RWPE2 (cell line): ENCODE results near the gene IGFN1.

Source experiments
- ATAC-seq: fragments of 200-7000 bp; cut with Tn5 transposase; 3 replicates; pipeline ENCODE4 v1.9.1; 2021; ENCODE audit warnings: low read depth
- DNase-seq: peaks from one replicate; pipeline ENCODE4 v3.0.0-alpha.2; 2020; ENCODE audit warnings: low spot score
- H3K27ac ChIP-seq: fragments of 450-650 bp; 2 replicates; pipeline ENCODE4 v1.5.1; 2017; ENCODE audit warnings: mild to moderate bottlenecking; ENCODE audit not compliant: poor library complexity, severe bottlenecking
- H3K27me3 ChIP-seq: fragments of 250-450 bp; sonication (Bioruptor Pico); 2 replicates; pipeline ENCODE4 v1.5.1; 2021; ENCODE audit warnings: mild to moderate bottlenecking, moderate library complexity; ENCODE audit not compliant: insufficient read depth, poor library complexity, severe bottlenecking
- H3K36me3 ChIP-seq: fragments of 250-450 bp; sonication (Bioruptor Pico); 2 replicates; pipeline ENCODE4 v1.5.1; 2020; ENCODE audit warnings: low read depth, mild to moderate bottlenecking, moderate library complexity
- H3K4me1 ChIP-seq: fragments of 250-450 bp; sonication (Bioruptor Pico); 2 replicates; pipeline ENCODE4 v1.5.1; 2021; ENCODE audit warnings: mild to moderate bottlenecking, moderate library complexity; ENCODE audit not compliant: insufficient read depth, poor library complexity, severe bottlenecking
- H3K4me3 ChIP-seq: fragments of 250-450 bp; sonication (Bioruptor Pico); 2 replicates; pipeline ENCODE4 v1.5.1; 2021; ENCODE audit warnings: mild to moderate bottlenecking, moderate library complexity; ENCODE audit not compliant: severe bottlenecking
- H3K9me3 ChIP-seq: fragments of 250-450 bp; sonication (Bioruptor Pico); 2 replicates; pipeline ENCODE4 v1.5.1; 2021; ENCODE audit warnings: mild to moderate bottlenecking, moderate library complexity; ENCODE audit not compliant: severe bottlenecking
- TF ChIP-seq, protein P1 (sequence below): fragments of 450-650 bp; IDR thresholded peaks from one replicate; pipeline ENCODE4 v1.5.1; 2017; ENCODE audit warnings: mild to moderate bottlenecking, moderate library complexity; ENCODE audit not compliant: poor library complexity, severe bottlenecking

The IGFN1 gene

GRCh38 chr1:201153474-201154388, 36.9 kb upstream of the IGFN1 start:
- DNase-seq = no peak
- peak overlapping the region; percentile 24 for H3K27ac ChIP-seq
- TF ChIP-seq, protein P1, sequence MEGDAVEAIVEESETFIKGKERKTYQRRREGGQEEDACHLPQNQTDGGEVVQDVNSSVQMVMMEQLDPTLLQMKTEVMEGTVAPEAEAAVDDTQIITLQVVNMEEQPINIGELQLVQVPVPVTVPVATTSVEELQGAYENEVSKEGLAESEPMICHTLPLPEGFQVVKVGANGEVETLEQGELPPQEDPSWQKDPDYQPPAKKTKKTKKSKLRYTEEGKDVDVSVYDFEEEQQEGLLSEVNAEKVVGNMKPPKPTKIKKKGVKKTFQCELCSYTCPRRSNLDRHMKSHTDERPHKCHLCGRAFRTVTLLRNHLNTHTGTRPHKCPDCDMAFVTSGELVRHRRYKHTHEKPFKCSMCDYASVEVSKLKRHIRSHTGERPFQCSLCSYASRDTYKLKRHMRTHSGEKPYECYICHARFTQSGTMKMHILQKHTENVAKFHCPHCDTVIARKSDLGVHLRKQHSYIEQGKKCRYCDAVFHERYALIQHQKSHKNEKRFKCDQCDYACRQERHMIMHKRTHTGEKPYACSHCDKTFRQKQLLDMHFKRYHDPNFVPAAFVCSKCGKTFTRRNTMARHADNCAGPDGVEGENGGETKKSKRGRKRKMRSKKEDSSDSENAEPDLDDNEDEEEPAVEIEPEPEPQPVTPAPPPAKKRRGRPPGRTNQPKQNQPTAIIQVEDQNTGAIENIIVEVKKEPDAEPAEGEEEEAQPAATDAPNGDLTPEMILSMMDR = no peak

DNA sequence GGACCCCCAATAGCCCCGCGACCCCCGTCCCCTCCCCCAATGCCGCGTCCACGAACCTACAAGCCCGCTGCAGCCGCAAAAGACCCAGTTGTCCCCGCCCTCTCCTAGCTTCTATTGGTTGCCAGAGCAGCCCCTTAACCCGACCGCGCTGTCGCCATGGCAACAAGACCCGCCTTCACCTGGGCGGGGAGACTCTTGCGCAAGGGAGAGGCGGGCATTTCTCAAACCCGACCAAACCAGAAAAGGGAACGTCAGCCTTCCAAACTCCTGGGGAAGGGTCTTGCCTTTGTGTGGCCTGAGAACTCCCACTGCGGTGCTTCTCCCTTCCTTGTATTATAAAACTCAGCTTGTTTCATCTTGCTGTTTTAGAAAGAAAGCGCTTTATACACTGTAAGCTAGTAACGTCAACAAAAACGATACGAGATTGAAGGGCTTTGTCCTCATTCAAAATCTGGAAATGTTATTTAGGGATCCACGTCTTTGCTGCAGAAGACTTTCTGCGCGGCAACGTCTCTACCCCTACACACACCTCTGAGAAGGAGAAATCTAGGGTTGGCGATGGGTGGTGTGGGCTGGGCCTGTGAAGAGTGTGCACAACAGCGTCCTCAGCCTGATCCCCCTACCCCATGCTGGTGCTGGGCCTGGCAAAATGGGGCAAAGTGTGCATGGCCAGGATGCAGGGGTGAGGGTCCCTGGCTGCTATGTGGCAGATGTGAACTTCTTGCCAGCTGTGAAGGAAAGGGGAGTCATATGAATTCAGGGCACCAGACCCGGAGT, 36.0 kb upstream of the IGFN1 start, which contains the start of gene TMEM9:
Gene TMEM9 (minus strand): TSS at position 86 of the 777 bp plus-strand sequence. CDS start 551 bp downstream, outside the sequence.
- peak; percentile 89 for ATAC-seq
- Histone ChIP-seq H3K4me3 (peak within 1 kb of the TSS; percentile 58), H3K27me3 (no peaks in the 10 kb centered on the region), H3K9me3 (no peaks in the 10 kb centered on the region), H3K27ac (peak within 1 kb of the TSS; percentile 24), H3K4me1 (no peaks in the 10 kb centered on the region), H3K36me3 (peaks cover 28% of the 10 kb centered on the region)
- TF ChIP-seq, protein P1 = no peak
- peak; percentile 91 for DNase-seq

More at GRCh38 chr1:201153474-201154388, 36.9 kb upstream of the IGFN1 start:
- Histone ChIP-seq H3K4me1 (no peaks in the 10 kb centered on the region), H3K27me3 (no peaks in the 10 kb centered on the region), H3K9me3 (no peaks in the 10 kb centered on the region), H3K4me3 (peak overlapping the region; percentile 58), H3K36me3 (peaks cover 36% of the 10 kb centered on the region)
- peak; percentile 85 for ATAC-seq

- no peaks in the 10 kb centered on the region for H3K27me3 ChIP-seq
- H3K27ac ChIP-seq = no peak overlapping the region
- no peak overlapping the region for H3K4me3 ChIP-seq
- DNase-seq = no peak
- TF ChIP-seq, protein P1 = no peak
- peaks cover 20% of the 10 kb centered on the region for H3K36me3 ChIP-seq
- no peaks in the 10 kb centered on the region for H3K4me1 ChIP-seq
- ATAC-seq = no peak
- H3K9me3 ChIP-seq = no peaks in the 10 kb centered on the region
These were observed 35.3 kb upstream of the IGFN1 start for GRCh38 chr1:201155354-201155753.

DNA sequence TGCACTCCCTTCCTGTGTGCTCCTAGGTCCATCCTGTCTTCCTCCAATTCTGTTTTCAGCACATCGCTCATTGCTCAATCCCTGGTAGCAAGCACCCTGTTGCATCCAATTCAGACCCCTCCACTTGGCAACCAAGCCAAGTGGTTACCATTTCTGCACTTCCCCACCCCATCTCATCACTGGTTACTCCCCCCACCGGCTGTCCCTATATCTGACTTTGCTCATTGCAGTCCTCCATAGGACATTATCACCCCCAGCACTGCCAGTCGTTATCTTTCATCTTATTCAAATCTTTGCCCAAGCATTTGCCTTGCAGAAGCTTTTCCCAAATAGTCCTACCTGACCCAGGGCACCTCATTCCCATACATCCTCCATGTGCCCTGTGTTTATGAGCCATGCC, 34.3 kb upstream of the IGFN1 start:
- TF ChIP-seq, protein P1 = no peak
- H3K4me1 ChIP-seq = no peaks in the 10 kb centered on the region
- H3K9me3 ChIP-seq = no peaks in the 10 kb centered on the region
- no peak overlapping the region for H3K27ac ChIP-seq
- no peak for DNase-seq
- ATAC-seq = no peak
- H3K36me3 ChIP-seq = peaks cover 13% of the 10 kb centered on the region
- no peak overlapping the region for H3K4me3 ChIP-seq
- no peaks in the 10 kb centered on the region for H3K27me3 ChIP-seq
